ENCODE data around the gene SEMG2.

SEMG2 gene

GRCh38 chr20:45221076-45221475 is at the start of gene SEMG2:
SEMG2 (plus strand) TSS chr20:45221373; CDS start chr20:45221390, 17 bp downstream.
- ATAC-seq (no peak), DNase-seq (no peak)

GRCh38 chr20:45173522-45173921 is 47.7 kb upstream of the SEMG2 start:
- ATAC-seq (no peak), DNase-seq (no peak)

GRCh38 chr20:45174434-45175364 is 46.5 kb upstream of the SEMG2 start, which contains the start of gene PI3:
PI3 (plus strand) TSS chr20:45174902; CDS start chr20:45174923, 21 bp downstream.
- no peak for ATAC-seq

GRCh38 chr20:45176526-45177267 is 44.5 kb upstream of the SEMG2 start:
- ATAC-seq, result no peak
- no peak for DNase-seq

More at GRCh38 chr20:45174434-45175364, 46.5 kb upstream of the SEMG2 start, which contains the start of gene PI3:
- DNase-seq, result no peak

GRCh38 chr20:45179166-45179565 is 42.0 kb upstream of the SEMG2 start:
- no peak for ATAC-seq
- no peak for DNase-seq

GRCh38 chr20:45181639-45182038 is 39.5 kb upstream of the SEMG2 start:
- DNase-seq, result no peak
- no peak for ATAC-seq

GRCh38 chr20:45183084-45183483 is 38.1 kb upstream of the SEMG2 start:
- DNase-seq, result no peak

GRCh38 chr20:45187693-45188092 is 33.5 kb upstream of the SEMG2 start:
- no peak for ATAC-seq
- DNase-seq, result no peak

More at GRCh38 chr20:45183084-45183483, 38.1 kb upstream of the SEMG2 start:
- ATAC-seq, result no peak

GRCh38 chr20:45189067-45189609 is 32.0 kb upstream of the SEMG2 start:
- DNase-seq (no peak), ATAC-seq (no peak)

- no peak for ATAC-seq
- DNase-seq, result no peak
These were observed 31.3 kb upstream of the SEMG2 start for GRCh38 chr20:45189861-45190260.

GRCh38 chr20:45191926-45192325 is 29.2 kb upstream of the SEMG2 start:
- no peak for DNase-seq
- no peak for ATAC-seq

GRCh38 chr20:45193331-45193730 is 27.8 kb upstream of the SEMG2 start:
- DNase-seq (no peak), ATAC-seq (no peak)

- ATAC-seq, result no peak
- DNase-seq, result no peak
These were observed 14.4 kb upstream of the SEMG2 start, which contains the start of gene SEMG1 for GRCh38 chr20:45206725-45207124. SEMG1 (plus strand) TSS chr20:45207033; CDS start chr20:45207054, 21 bp downstream.

GRCh38 chr20:45209924-45210323 is 11.2 kb upstream of the SEMG2 start:
- no peak for DNase-seq
- ATAC-seq, result no peak

- no peak for DNase-seq
- ATAC-seq, result no peak
These were observed 9.4 kb upstream of the SEMG2 start for GRCh38 chr20:45211569-45212474.

GRCh38 chr20:45212836-45213235 is 8.3 kb upstream of the SEMG2 start:
- no peak for DNase-seq
- no peak for ATAC-seq

GRCh38 chr20:45218124-45218523 is 3.0 kb upstream of the SEMG2 start:
- ATAC-seq (no peak), DNase-seq (no peak)

GRCh38 chr20:45218636-45219035 is 2.5 kb upstream of the SEMG2 start:
- no peak for ATAC-seq
- no peak for DNase-seq

GRCh38 chr20:45223136-45223535 is 2.0 kb downstream of the SEMG2 start:
- DNase-seq, result no peak
- ATAC-seq, result no peak

GRCh38 chr20:45226287-45226686 is 5.1 kb downstream of the SEMG2 start:
- no peak for ATAC-seq

GRCh38 chr20:45229264-45230056 is 8.3 kb downstream of the SEMG2 start:
- ATAC-seq (peak; percentile 40), DNase-seq (peak; percentile 79)

More at GRCh38 chr20:45226287-45226686, 5.1 kb downstream of the SEMG2 start:
- no peak for DNase-seq
